HG03457 (cell line): ENCODE data around the gene GDPD4.
A peak's percentile ranks its signal among the peaks of the same experiment; 100 is the strongest.

ENCODE experiments used
- ATAC-seq: cut with Tn5 transposase; IDR thresholded peaks from one replicate; pipeline ENCODE4 v1.9.1; 2021; ENCODE audit warnings: moderate number of reproducible peaks; ENCODE audit not compliant: unreplicated experiment

GDPD4 gene

DNA sequence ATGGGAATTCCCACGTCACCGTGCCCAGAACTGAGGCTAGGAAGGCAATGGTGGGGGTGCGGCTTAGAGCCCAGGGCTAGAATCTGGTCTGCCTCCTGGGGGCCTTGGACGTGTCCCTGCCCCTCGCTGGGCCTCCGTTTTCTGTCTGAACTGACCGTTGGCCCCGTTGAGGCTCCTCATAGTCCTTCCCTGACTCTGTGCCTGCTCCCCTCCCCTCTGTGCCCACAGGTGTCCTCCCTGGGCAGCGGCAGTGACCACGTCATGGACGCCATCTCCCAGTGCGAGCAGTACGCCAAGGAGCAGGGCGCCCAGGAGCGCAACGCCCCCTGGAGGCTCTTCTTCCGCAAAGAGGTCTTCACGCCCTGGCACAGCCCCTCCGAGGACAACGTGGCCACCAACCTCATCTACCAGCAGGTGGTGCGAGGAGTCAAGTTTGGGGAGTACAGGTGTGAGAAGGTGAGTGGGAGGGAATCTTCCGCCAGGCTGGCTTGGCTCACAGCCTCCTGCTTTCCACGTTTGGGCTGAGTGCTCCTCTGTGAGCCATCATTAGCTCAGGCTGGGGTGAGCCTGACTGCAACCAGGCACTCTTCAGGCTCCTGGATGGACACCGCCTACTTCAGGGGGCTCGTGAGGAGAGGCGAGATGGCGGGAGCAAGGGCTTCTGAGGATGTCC, 109.5 kb downstream of the GDPD4 start:
- no peak for ATAC-seq

- ATAC-seq, result no peak
Observed at GRCh38 chr11:77191429-77191822, 110.1 kb downstream of the GDPD4 start.

- no peak for ATAC-seq
Observed at GRCh38 chr11:77190331-77191075, 111.0 kb downstream of the GDPD4 start.

DNA sequence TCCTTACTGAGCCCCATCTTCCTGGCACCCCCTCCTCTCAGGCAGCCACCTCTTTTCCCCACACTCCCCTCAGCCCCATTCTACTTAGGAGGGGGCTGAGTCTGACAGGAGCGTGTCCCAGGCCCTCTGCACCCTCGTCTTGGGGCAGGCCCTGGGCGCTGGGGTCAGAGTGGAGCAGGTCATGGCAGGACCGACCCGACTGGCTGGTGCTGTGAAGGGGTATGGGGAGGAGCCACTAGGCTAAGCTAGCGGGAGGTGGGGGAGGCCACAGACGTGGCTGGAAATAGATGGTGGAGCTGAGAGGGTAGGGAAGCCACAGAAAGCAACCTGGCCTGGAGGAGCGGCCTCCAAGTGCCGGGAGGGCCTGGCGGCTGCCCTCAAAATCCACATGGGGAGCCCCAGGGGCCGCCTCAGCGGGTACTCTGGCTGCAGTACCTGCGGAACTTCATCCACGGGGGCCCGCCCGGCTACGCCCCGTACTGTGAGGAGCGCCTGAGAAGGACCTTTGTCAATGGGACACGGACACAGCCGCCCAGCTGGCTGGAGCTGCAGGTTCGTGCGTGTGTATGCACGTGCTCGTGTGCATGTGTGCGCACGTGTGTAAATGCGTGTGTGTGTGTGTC, 111.8 kb downstream of the GDPD4 start:
- no peak for ATAC-seq

DNA sequence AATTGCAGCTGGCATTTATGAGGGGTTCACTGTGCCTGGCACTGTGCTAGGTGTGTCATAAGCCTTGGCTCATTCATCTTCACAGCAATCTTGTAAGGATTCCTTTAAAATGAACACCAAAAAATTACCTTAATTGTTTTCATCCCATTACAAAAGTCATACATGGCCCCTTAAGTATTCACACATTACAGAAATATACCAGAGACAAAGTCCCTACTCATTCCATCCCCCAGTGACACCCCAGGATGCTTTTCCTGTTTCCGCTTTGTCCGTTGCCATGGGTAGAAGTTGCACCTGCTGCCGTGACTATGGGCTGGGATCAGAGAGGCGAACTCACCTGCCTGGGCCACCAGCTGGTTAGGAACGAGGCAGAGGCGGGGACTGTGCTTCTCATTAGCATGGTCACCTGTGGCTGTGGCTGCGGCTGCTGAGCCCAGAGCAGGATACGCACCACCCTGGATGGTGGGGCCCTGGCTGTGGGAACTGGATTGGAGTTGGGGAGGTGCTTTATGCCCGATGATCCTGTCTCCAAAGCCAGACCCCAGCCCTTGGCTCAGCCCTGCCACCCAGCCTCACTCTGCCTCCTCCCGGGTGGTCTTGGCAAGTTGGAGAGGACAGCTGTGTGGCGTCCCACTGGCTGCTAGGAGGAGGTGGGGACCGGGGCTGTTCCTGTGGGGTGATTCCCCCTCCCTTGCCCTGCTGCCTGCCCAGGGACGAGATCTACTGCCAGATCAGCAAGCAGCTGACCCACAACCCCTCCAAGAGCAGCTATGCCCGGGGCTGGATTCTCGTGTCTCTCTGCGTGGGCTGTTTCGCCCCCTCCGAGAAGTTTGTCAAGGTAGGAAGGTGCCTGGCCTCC, 112.6 kb downstream of the GDPD4 start:
- no peak for ATAC-seq

DNA sequence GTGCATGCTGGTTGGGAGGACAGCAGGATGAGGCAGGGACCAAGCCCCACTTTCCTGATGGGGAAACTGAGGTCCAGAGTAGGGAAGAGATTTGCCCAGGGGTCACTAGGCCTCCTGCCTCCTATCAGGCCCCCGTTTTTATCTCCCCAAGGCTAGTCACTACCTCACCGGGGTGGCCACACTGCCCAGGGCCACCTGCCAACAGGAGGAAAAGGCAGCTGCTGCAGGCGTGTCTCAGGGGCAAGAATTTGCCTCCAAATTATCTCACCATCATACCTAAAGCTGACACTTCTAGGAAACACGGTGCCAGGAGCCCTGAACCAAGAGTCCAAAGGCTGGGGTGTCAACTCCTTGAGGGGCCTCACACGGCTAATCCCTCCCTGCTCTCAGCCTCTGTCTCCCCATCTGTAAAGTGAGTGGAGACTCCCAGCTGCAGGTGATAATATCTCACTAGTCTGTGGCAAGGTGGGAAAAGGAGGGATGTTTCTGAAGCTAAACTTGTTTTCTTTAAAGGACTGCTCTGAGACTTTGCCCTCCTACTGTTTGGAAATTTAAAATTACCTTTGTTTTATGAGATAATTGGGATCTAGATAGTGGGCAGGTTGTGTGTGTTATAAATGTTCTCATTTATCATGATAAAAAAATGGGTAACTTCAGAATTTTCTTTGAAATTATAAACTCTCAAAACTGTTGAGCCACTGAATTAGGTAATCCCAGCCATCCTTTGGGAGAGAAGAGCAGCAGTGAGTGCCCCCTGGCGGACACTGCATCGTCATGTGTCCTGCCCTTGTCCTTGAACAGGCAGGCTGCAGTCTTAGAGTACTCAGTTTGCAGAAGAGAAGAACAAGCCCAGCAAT, 113.5 kb downstream of the GDPD4 start:
- ATAC-seq, result peak; percentile 54

GRCh38 chr11:77187111-77187750, 114.3 kb downstream of the GDPD4 start:
- no peak for ATAC-seq

DNA sequence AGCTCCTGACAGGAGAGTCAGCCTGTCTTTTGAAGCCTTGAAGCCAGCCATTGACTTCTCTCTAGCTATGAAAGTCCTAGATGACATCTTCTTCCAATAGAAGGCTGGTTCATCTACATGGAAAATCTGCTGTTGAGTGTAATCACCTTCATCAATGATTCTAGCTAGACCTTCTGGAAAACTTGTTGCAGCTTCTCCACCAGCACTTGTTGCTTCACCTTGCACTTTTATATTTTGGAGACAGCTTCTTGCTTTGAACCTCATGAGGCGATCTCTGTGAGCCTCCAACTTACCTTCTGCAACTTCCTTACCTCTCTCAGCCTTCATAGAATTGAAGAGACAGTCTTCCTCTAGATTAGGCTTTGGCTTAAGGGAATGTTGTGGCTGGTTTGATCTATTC, 115.2 kb downstream of the GDPD4 start:
- ATAC-seq, result no peak

- ATAC-seq, result no peak
Observed at GRCh38 chr11:77184136-77184860, 117.2 kb downstream of the GDPD4 start.

DNA sequence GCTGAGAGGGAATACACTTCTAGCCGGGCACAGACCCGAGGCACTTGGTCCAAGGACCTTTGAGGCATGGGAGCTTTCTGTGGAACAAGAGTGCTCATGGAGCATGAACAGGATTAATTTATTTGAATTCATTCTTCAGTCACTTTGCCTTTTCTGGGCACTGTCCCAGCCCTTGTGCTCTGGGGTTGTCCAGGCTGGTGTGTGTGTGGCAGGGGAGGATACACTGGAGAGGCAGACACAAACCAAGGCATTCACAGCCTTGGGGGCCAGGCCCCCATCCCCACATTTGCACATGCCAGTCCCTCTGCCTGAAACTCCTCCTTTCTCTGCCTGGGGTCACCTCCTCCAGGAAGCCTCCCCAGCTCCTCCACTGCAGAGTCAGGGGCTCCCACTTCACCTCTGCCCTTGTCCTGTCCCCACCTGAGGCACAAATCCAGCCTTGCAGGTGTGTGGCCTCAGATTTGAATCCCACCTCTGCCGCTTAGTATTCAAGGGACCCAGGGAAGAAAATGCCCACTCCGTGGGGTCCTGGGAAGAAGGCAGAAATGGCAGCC, 118.0 kb downstream of the GDPD4 start:
- ATAC-seq, result no peak

GRCh38 chr11:77182542-77183430, 118.7 kb downstream of the GDPD4 start:
- ATAC-seq, result no peak

DNA sequence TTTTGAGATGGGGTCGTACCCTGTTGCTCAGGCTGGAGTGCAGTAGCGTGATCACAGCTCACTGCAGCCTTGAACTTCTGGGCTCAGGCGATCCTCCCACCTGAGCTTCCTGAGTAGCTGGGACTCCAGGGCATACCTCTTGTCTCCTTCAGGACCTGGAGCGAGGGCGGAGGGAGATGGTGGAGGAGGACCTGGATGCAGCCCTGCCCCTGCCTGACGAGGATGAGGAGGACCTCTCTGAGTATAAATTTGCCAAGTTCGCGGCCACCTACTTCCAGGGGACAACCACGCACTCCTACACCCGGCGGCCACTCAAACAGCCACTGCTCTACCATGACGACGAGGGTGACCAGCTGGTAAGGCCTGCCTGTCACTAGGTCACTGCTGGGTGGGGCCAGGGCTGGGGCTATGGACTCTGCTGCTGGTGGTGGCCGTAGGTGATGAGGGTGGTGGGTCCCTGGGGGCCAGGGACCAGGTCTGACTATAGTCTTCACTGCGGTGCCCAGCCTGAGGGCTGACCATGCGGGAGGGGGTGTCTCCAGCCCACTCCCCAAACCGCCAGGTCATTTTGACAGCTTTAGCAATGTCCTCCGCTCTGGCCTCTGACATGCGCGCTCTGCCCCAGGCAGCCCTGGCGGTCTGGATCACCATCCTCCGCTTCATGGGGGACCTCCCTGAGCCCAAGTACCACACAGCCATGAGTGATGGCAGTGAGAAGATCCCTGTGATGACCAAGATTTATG, 119.5 kb downstream of the GDPD4 start:
- ATAC-seq, result no peak

DNA sequence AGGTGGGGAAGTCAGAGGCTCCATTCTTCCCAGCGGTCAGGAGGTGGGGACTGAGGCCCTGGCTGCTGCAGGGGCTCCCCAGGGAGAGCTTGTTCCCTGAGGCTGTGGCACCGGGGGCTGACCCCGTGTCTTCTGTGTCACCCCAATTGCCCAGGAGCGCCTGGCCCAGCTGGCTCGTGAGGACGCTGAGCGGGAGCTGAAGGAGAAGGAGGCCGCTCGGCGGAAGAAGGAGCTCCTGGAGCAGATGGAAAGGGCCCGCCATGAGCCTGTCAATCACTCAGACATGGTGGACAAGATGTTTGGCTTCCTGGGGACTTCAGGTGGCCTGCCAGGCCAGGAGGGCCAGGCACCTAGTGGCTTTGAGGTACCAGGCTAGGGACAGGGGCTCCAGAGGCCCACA, 120.3 kb downstream of the GDPD4 start:
- no peak for ATAC-seq

DNA sequence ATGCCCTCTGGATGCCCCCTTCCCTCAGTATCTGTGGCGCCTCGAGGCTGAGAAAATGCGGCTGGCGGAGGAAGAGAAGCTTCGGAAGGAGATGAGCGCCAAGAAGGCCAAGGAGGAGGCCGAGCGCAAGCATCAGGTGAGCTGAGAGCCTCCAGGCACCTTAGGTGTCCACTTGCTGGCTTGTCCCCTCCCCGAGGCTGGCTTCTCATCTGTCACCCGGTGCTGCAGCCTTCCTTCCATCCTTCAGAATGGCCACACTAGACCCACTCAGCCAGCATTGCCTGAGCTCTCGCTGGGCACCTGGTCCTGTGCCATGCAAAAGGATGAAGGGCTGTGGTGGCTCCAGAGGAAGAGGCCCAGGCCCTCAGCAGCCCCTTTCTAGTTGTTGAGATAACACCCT, 121.1 kb downstream of the GDPD4 start:
- ATAC-seq, result no peak

- ATAC-seq, result no peak
Observed at GRCh38 chr11:77179681-77180080, 121.8 kb downstream of the GDPD4 start.

DNA sequence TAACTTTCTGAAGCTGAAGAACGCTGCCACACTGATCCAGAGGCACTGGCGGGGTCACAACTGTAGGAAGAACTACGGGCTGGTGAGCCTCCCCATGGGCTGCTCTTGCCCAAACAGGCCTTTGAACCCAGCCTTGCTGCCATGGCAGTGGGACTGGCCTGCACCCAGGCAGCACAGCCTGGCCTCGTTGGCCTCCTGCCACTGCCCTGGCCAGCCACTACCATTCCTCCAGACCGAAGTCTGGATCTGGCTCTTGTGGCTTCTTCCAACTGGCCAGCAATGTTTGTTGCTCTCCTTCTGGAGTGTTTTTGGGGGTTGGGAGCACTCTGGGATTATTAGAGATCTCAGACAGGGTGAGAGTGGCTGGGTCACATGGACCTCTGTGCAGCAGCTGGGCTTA, 122.4 kb downstream of the GDPD4 start:
- no peak for ATAC-seq

GRCh38 chr11:77178150-77178549, 123.3 kb downstream of the GDPD4 start:
- no peak for ATAC-seq
